Mesodermal cell (in vitro differentiated cells): ENCODE results near the gene TGFBR3.
"Not testable (repeated sequence)": the region's sequence is repeated elsewhere in the genome, so short reads cannot be mapped to it uniquely, and the experiment has no call there.

Experiments used
- H3K27ac ChIP-seq: 2 replicates; pipeline ENCODE4 v1.7.0; 2013; ENCODE audit warnings: mild to moderate bottlenecking, low read depth, low read length, moderate library complexity; ENCODE audit not compliant: severe bottlenecking
- H3K36me3 ChIP-seq: 2 replicates; pipeline ENCODE4 v1.7.1; 2013; ENCODE audit warnings: mild to moderate bottlenecking, low read length, moderate library complexity; ENCODE audit not compliant: control insufficient read depth, insufficient read depth
- H3K4me1 ChIP-seq: one replicate; pipeline ENCODE4 v1.7.1; 2013; ENCODE audit warnings: mild to moderate bottlenecking, low read length; ENCODE audit not compliant: insufficient read depth, control insufficient read depth, poor library complexity, severe bottlenecking
- H3K4me3 ChIP-seq: 2 replicates; pipeline ENCODE4 v1.7.0; 2013; ENCODE audit warnings: low read length, control low read depth, mild to moderate bottlenecking; ENCODE audit not compliant: insufficient read depth, poor library complexity, severe bottlenecking; ENCODE audit errors: extremely low read depth
- H3K9me3 ChIP-seq: 2 replicates; pipeline ENCODE4 v1.7.1; 2013; ENCODE audit warnings: mild to moderate bottlenecking, low read length, moderate library complexity; ENCODE audit not compliant: control insufficient read depth
- WGBS, 2 experiments: methylation state at CpG; one replicate each; pipeline ENCODE4 v1.1.5; 2013; ENCODE audit warnings: missing lambda C conversion rate in 2 of 2; ENCODE audit not compliant: insufficient coverage in 2 of 2; 5-methylcytosine and 5-hydroxymethylcytosine counted together

Gene TGFBR3

GRCh38 chr1:91680556-91681155 is 205.3 kb downstream of the TGFBR3 start:
- no CpG with 5 or more reads among the region's 4 CpGs for WGBS, 2 experiments
- Histone ChIP-seq H3K4me3 (no peak overlapping the region), H3K4me1 (peaks cover 16% of the 10 kb centered on the region), H3K27ac (no peak overlapping the region), H3K9me3 (no peaks in the 10 kb centered on the region), H3K36me3 (no peaks in the 10 kb centered on the region)

- 91 to 95% methylated on average over 4 of the region's 4 CpGs for WGBS, 2 experiments
- no peak overlapping the region for H3K27ac ChIP-seq
Observed at GRCh38 chr1:91679446-91679845, 206.5 kb downstream of the TGFBR3 start.

GRCh38 chr1:91676030-91676429 is 209.9 kb downstream of the TGFBR3 start:
- Histone ChIP-seq H3K4me1 (no peaks in the 10 kb centered on the region), H3K9me3 (no peaks in the 10 kb centered on the region), H3K4me3 (no peak overlapping the region), H3K36me3 (no peaks in the 10 kb centered on the region), H3K27ac (no peak overlapping the region)
- 80% methylated on average over 2 of the region's 2 CpGs; no CpG with 5 or more reads in 1 of the 2 experiments for WGBS, 2 experiments

More at GRCh38 chr1:91679446-91679845, 206.5 kb downstream of the TGFBR3 start:
- H3K4me3 ChIP-seq: no peak overlapping the region
- no peaks in the 10 kb centered on the region for H3K36me3 ChIP-seq
- no peaks in the 10 kb centered on the region for H3K9me3 ChIP-seq
- H3K4me1 ChIP-seq: peaks cover 11% of the 10 kb centered on the region

GRCh38 chr1:91674107-91674506 is 211.8 kb downstream of the TGFBR3 start:
- no peaks in the 10 kb centered on the region for H3K36me3 ChIP-seq
- H3K4me3 ChIP-seq: no peak overlapping the region
- no peaks in the 10 kb centered on the region for H3K9me3 ChIP-seq
- no peak overlapping the region for H3K27ac ChIP-seq
- WGBS, 2 experiments: no CpG with 5 or more reads among the region's 2 CpGs
- H3K4me1 ChIP-seq: no peaks in the 10 kb centered on the region

- H3K27ac ChIP-seq: no peak overlapping the region
- no peaks in the 10 kb centered on the region for H3K9me3 ChIP-seq
- no peak overlapping the region for H3K4me3 ChIP-seq
- no peaks in the 10 kb centered on the region for H3K4me1 ChIP-seq
- H3K36me3 ChIP-seq: no peaks in the 10 kb centered on the region
- 77 to 94% methylated on average over 2 of the region's 3 CpGs for WGBS, 2 experiments
Observed at GRCh38 chr1:91673613-91674012, 212.3 kb downstream of the TGFBR3 start.

DNA sequence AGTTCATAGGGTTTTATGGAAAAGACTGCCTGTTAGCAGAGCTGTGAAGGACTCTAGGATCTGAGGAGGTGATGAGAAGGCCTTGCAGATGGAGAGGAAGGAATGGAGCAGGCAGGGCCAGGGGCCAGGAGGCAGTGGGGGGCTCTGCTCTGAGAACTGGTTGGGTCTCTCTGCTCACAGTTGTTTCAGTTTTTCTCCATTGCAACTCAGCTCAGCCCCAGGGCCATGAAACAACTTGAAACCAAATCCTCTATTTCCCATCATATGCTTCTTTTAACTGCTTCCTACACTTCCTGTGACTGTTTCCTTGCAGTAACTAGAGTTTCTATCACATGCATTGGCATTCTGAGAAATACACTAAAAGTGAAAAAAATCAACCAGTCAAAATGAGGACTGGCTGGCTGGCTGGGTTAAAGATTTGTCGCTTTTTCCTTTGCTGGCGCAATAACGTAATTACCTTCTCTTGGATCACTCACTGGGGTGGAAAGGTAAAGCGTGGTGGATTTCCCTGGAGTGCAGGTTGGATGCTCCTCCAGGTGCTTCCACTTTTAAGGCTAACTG is 213.3 kb downstream of the TGFBR3 start:
- Histone ChIP-seq H3K36me3 (no peaks in the 10 kb centered on the region), H3K9me3 (no peaks in the 10 kb centered on the region), H3K4me3 (no peak overlapping the region), H3K4me1 (no peaks in the 10 kb centered on the region), H3K27ac (no peak overlapping the region)
- 92 to 100% methylated on average over 1 to 3 of the region's 4 CpGs for WGBS, 2 experiments

- 80 to 84% methylated on average over 1 to 3 of the region's 4 CpGs for WGBS, 2 experiments
- Histone ChIP-seq H3K4me3 (no peak overlapping the region), H3K9me3 (no peaks in the 10 kb centered on the region), H3K4me1 (no peaks in the 10 kb centered on the region), H3K36me3 (no peaks in the 10 kb centered on the region), H3K27ac (no peak overlapping the region)
Observed at GRCh38 chr1:91670781-91671180, 215.2 kb downstream of the TGFBR3 start.

DNA sequence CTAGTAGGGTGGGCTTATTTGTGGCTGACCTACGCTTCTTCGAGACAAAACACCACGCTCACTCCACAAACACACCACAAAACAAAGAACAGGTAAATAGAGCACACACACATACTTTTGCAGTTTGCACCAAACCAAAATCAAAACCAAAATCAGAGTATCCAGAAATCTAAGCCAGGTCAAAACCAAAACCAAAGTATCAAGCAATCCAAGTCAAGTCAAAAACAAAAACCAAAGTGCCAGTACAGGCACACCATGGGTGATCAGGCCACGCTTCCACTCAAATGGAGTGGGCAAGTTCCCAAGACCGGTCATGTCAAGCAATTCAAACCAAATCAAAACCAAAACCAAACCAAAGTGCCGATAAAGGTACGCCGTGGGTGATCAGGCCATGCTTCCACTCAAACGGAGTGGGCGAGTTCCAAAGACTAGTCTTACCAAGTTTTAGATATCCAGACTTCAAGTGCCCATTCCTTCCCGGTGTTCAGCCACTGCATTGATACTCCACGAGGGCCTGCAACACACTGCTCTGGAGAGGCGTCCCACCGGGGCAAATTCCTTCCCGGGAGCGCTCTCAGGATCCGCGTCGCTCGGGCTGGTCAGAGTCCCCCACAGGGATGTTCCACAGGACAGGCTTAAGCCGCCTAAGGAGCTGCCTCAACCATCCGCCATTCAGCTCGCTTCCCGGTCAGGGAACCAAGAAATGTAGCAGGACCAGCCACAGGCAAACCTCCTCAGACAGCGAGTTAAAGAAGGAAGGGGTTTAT is 216.2 kb downstream of the TGFBR3 start:
- no peak overlapping the region for H3K27ac ChIP-seq

DNA sequence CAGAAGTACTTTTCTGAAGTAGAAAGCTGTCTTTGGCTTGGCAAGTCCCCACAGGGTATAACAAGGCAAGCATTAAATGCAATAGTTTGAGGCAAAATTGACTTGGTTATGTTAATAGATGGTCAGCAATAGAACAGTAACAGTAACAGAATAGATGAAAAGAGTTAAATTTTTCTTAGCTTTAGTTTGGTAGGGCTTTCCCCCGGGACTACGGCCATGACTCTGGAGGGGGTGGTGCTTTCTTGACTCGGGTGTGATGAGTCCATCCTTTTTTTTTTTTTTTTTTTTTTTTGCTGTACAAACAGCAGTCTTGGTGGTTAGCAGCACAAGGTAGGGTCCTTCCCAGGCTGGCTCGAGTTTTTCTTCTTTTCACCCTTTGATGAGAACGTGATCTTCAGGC is 219.3 kb downstream of the TGFBR3 start:
- not testable (repeated sequence) for H3K4me1 ChIP-seq, H3K36me3 ChIP-seq, H3K27ac ChIP-seq, H3K9me3 ChIP-seq, H3K4me3 ChIP-seq
- WGBS, 2 experiments: no CpG with 5 or more reads among the region's 5 CpGs

More for the DNA sequence above, 216.2 kb downstream of the TGFBR3 start:
- H3K4me1 ChIP-seq: no peaks in the 10 kb centered on the region
- no peaks in the 10 kb centered on the region for H3K36me3 ChIP-seq
- 89 to 91% methylated on average over 22 to 24 of the region's 25 CpGs for WGBS, 2 experiments
- H3K4me3 ChIP-seq: no peak overlapping the region
- H3K9me3 ChIP-seq: no peaks in the 10 kb centered on the region

- Histone ChIP-seq H3K4me1 (no peaks in the 10 kb centered on the region), H3K27ac (no peak overlapping the region), H3K36me3 (no peaks in the 10 kb centered on the region), H3K9me3 (no peaks in the 10 kb centered on the region), H3K4me3 (no peak overlapping the region)
Observed at GRCh38 chr1:91661121-91661520, 224.8 kb downstream of the TGFBR3 start.

DNA sequence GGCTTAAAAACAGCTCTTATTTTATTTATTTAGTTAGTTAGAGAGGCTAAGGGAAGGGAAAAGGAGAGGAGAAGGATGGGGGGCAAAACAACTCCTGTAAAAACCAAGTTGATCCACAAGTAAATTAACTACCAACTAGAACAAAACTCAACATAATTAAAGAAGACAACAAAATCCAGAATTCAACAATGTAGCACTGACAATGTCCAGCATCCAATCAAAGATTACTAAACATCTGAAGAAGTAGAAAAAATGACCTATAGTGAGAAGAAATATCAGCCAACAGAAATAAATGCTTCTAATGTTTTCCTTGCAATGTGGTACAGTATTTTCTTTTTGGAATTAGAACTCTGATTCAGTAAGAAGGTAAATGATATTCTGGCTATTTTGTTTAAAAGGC is 225.2 kb downstream of the TGFBR3 start:
- Histone ChIP-seq H3K4me3 (no peak overlapping the region), H3K36me3 (no peaks in the 10 kb centered on the region), H3K27ac (no peak overlapping the region), H3K9me3 (peaks cover 4% of the 10 kb centered on the region), H3K4me1 (no peaks in the 10 kb centered on the region)
